ENCODE data around the gene SEC24A. TPM values are rescaled to one million over a fixed set of nuclear protein-coding genes. Genes with fewer than 3 reads are reported as not detected.
"Not testable (repeated sequence)": the region's sequence is repeated elsewhere in the genome, so short reads cannot be mapped to it uniquely, and the experiment has no call there.

SEC24A gene
- total RNA-seq, 1 donor from 2014 or later: 24.8 TPM

DNA sequence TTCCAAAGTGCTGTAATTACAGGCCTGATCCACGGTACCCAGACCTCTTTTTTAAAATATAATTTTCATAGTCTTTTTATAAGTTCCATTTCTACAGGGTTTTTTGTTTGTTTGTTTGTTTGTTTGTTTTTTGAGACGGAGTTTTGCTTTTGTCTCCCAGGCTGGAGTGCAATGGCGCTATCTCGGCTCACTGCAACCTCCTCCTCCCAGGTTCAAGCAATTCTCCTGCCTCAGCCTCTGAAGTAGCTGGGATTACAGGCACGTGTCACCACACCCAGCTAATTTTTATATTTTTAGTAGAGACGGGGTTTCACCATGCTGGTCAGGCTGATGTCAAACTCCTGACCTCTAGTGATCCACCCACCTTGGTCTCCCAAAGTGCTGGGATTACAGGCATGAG lies 2.1 kb downstream of the SEC24A start:
- not testable (repeated sequence) for DNase-seq

DNA sequence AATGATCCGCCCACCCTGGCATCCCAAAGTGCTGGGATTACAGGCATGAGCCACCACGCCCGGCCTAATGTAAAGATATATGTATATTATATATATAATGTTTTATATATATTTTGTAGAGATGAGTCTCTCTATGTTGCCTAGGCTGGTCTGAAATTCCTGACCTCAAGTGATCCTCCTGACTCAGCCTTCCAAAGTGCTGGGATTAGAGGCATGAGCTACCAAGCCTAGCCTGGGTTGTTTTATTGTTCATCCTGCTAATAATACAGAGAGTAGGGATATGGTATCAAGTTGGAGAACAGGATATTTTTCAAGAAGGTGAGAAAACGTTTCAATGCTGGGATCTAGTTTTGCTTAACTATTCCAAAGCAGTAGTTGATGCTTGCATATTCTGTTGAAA lies 2.9 kb downstream of the SEC24A start:
- no peak for DNase-seq

- no peak for DNase-seq
These were observed 8.1 kb downstream of the SEC24A start for GRCh38 chr5:134656690-134657089.

GRCh38 chr5:134659456-134659855 lies 10.9 kb downstream of the SEC24A start:
- no peak for DNase-seq

GRCh38 chr5:134659922-134660321 lies 11.3 kb downstream of the SEC24A start:
- DNase-seq: no peak

GRCh38 chr5:134662971-134663370 lies 14.4 kb downstream of the SEC24A start:
- DNase-seq: no peak

DNA sequence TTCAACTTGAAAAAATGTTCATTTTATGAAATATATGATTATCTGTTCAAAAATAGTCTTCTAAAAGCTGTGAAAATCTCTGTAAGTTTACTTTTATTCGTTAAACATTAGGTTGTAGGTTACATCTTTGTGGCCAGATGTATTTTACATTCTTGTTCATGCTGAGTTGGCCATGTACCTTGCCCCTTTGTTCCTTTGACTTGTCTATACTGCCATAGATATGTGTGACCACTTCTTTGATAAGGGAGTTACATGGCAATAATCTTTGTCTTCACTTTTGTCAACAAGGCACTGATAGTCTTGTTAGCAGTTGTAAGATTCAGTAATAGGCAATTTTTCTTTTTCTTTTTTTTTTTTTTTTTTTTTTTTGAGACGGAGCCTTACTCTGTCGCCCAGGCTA lies 15.9 kb downstream of the SEC24A start:
- DNase-seq: no peak

DNA sequence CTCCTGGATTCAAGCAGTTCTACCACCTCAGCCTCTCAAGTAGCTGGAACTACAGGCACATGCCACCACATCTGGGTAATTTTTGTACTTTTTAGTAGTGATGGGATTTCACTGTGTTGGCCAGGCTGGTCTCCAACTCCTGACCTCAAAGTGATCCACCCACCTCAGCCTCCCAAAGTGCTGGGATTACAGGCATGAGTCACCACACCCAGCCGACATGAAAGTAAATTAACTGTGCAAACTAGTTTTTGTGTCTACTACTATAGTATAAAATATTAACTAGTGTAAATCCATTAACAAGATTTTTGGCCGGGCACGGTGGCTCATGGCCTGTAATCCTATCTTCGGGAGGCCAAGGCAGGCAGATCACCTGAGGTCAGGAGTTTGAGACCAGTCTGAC lies 25.0 kb downstream of the SEC24A start:
- not testable (repeated sequence) for DNase-seq

- not testable (repeated sequence) for DNase-seq
These were observed 28.8 kb downstream of the SEC24A start for GRCh38 chr5:134677357-134677756.

- DNase-seq: not testable (repeated sequence)
These were observed 41.6 kb downstream of the SEC24A start for GRCh38 chr5:134690144-134690543.

GRCh38 chr5:134692722-134693121 lies 44.1 kb downstream of the SEC24A start:
- no peak for DNase-seq

- no peak for DNase-seq
These were observed 59.7 kb downstream of the SEC24A start for GRCh38 chr5:134708301-134708700.

- no peak for DNase-seq
These were observed 65.5 kb downstream of the SEC24A start for GRCh38 chr5:134714120-134714519.

GRCh38 chr5:134714541-134714940 lies 66.0 kb downstream of the SEC24A start:
- DNase-seq: no peak

- not testable (repeated sequence) for DNase-seq
These were observed 66.9 kb downstream of the SEC24A start for GRCh38 chr5:134715466-134715865.

- no peak for DNase-seq
These were observed 76.3 kb downstream of the SEC24A start for GRCh38 chr5:134724872-134725271.

- DNase-seq: no peak
These were observed 84.2 kb downstream of the SEC24A start for GRCh38 chr5:134732819-134733218.

DNA sequence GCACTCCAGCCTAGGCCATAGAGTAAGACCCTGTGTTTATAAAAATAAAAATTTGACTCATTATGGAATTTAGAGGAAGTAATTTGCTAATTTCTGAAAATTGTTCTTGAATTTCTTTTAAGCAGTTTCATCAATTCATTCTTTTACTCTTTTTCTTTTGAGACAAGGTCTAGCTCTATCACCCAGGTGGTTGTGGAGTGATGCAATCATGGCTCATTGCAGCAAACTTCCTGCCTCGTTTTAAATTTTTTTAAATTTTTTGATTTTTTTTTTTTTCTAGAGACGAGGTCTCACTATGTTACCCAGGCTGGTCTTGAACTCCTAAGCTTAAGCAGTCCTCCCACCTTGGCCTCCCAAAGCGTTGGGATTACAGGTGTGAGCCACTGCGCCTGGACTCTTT lies 86.7 kb downstream of the SEC24A start:
- DNase-seq: no peak

DNA sequence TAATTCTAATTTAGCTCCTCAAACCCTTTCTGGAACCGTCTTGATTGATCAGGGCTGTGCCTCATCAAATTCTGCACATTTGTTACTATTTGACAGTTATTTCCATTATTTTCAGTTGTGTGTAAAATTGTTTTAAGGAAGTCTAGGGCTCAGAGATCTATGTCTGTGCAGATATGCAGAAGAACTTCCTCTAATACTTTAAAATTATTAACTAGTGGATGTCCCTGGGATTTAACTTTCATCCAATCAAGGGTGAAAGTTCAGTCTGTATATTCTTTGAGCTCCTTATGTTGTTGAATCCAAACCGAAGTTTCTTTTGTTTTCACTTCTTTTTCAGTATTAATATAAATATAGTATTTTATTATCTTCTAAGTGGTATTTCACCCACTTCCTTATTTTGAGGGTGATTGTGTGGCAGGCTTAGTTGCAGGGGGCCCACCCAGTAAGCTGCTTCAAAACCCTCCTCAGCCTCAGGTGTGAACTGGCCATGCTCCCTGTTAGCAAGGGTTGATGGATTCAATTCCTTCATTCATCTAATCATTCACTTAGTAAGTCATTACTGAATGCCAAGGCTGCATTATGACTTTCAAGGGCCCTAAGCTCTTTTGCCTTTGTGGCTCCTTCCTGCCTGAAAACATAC lies 87.7 kb downstream of the SEC24A start:
- no peak for DNase-seq

GRCh38 chr5:134738133-134738962 lies 89.8 kb downstream of the SEC24A start, which contains the start of gene CAMLG:
Gene CAMLG, plus strand, starts transcription at chr5:134738548. Its CDS starts 73 bp downstream, at chr5:134738621.
- peak; percentile 98 for DNase-seq

DNA sequence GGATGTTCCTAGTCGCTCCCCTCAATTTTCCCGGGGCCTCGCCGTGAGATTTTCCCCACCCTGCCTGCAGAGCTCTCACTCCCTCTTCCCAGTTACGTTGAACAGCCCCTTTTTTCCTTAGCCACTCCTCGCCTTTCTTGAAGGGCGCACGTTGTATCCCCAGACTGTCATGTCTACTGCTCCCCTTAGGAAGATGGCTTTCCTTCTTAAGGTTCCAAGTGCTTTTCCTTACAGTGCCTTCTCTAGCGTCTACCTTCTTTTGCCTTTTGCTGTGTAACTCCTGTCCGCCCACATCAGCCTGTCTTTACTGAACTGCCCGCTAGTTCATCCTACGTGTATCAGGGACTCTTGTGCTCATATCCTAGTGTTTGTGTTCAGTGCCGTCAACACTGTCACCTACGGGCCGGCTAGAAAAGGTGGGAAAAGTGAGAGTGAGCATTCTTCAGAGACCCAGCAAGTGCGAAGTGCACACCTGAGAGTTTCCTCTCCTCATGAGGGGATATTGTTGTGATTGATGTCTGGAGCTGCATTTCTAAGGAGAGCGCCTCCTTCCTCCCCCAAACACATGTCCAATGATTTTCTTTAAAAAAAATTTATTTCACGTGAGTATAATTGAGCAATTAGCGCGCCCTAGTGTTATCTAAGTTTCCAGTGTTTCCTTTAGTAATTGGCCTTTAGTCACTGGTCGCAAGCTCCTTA lies 90.5 kb downstream of the SEC24A start:
- peak; percentile 18 for DNase-seq

- DNase-seq: no peak
These were observed 92.5 kb downstream of the SEC24A start for GRCh38 chr5:134741052-134741451.

DNA sequence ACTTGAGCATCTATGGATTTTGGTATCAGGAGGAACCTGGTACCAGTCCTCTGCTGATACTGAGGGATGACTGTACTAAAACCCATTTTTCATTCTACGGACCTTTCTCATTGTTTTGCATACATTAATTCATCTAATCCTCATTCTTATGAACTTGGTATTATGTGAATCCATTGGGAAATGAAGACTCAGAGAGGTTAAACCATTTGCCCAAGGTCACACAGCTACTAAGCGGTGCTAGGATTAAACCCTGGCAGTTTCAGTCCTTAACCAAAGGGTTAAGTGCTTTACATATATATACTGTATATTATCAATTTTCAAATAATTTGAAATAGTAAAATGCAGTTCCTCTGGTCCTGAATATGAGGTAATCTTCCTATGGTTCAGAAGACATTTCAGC lies 93.5 kb downstream of the SEC24A start:
- DNase-seq: no peak
